ENCODE data around the gene PRSS12.

PRSS12 gene

GRCh38 chr4:118357601-118358000 is 4.8 kb upstream of the PRSS12 start:
- DNase-seq (ENCODE audit: low read depth) = no peak
- no peak for TF ChIP-seq CTCF (IDR thresholded peaks at IDR 0.05; ENCODE audit: control insufficient read depth, extremely low read depth, insufficient read depth)

GRCh38 chr4:118356731-118357130 is 3.9 kb upstream of the PRSS12 start:
- no peak overlapping the region for H3K4me3 ChIP-seq (ENCODE audit: low read depth, low read length)
- no peak for TF ChIP-seq CTCF (IDR thresholded peaks at IDR 0.05; ENCODE audit: control insufficient read depth, extremely low read depth, insufficient read depth)
- DNase-seq (ENCODE audit: low read depth) = no peak

More at GRCh38 chr4:118357601-118358000, 4.8 kb upstream of the PRSS12 start:
- no peak overlapping the region for H3K4me3 ChIP-seq (ENCODE audit: low read depth, low read length)

GRCh38 chr4:118356111-118356510 is 3.3 kb upstream of the PRSS12 start:
- DNase-seq (ENCODE audit: low read depth) = no peak
- TF ChIP-seq CTCF (IDR thresholded peaks at IDR 0.05; ENCODE audit: control insufficient read depth, extremely low read depth, insufficient read depth) = no peak

GRCh38 chr4:118354913-118355312 is 2.1 kb upstream of the PRSS12 start:
- TF ChIP-seq CTCF (IDR thresholded peaks at IDR 0.05; ENCODE audit: control insufficient read depth, extremely low read depth, insufficient read depth) = no peak
- DNase-seq (ENCODE audit: low read depth) = no peak

More at GRCh38 chr4:118356111-118356510, 3.3 kb upstream of the PRSS12 start:
- H3K4me3 ChIP-seq (ENCODE audit: low read depth, low read length) = no peak overlapping the region

GRCh38 chr4:118353534-118354030 is 779 bp upstream of the PRSS12 start:
- no peak for DNase-seq (ENCODE audit: low read depth)
- no peak overlapping the region for H3K4me3 ChIP-seq (ENCODE audit: low read depth, low read length)
- no peak for TF ChIP-seq CTCF (IDR thresholded peaks at IDR 0.05; ENCODE audit: control insufficient read depth, extremely low read depth, insufficient read depth)

More at GRCh38 chr4:118354913-118355312, 2.1 kb upstream of the PRSS12 start:
- no peak overlapping the region for H3K4me3 ChIP-seq (ENCODE audit: low read depth, low read length)

GRCh38 chr4:118351851-118352827 is 664 bp downstream of the PRSS12 start:
- no peak for TF ChIP-seq CTCF (IDR thresholded peaks at IDR 0.05; ENCODE audit: control insufficient read depth, extremely low read depth, insufficient read depth)
- peak overlapping the region; percentile 29 for H3K4me3 ChIP-seq (ENCODE audit: low read depth, low read length)
- DNase-seq (ENCODE audit: low read depth) = no peak
